ENCODE measurements around the gene FAM170B.

DNA sequence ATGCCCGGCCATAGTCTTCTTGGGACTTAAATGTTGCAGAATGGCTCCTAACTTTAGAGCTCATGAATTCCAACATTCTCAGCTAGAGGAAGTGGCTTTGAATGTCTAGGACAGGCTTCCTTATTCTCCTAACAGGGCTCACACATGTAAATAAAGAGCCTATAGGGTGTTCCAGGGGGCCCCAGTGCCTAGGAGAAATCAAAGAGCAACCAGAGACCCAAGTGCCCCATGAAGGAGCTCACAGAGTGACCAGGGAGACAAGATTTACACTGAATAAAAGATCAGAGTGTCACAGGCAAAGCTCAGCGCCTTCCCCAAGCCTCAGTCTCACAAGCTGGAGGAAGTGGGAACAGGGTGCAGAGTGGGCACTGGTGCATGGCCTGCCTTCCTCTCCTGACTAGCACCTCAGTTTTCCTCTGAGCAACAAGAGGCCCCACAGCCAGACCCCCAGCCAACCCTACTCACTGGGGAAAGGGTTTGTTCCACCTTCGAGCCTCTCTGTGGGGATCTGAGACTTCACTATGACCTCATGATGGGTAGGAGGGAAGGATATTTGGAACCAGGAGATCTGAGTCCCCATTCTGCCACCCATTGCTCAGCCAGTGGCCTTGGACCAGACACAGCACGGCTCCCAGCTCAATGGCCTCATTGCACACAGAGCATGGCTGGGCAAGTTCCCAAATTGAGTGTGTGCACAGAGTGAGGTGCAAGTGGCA is 38.4 kb upstream of the FAM170B start:
- TF ChIP-seq CTCF (IDR thresholded peaks at IDR 0.05): no peak
- TF ChIP-seq POLR2A (IDR thresholded peaks at IDR 0.05): no peak

All from right lobe of liver (tissue), 4 donors.